ENCODE results near the gene PRDM16.

GRCh38 chr1:3332043-3332442, 263.0 kb downstream of the PRDM16 start:
- TF ChIP-seq CTCF (IDR thresholded peaks at IDR 0.05; ENCODE audit: low read depth, low read length) (no peak), POLR2A (IDR thresholded peaks at IDR 0.05; ENCODE audit: extremely low read depth, insufficient read length) (no peak), MAX (IDR thresholded peaks at IDR 0.05; ENCODE audit: low read depth, low read length) (no peak), MYC (IDR thresholded peaks at IDR 0.05; ENCODE audit: low read depth, low read length) (no peak)
